Hindlimb muscle (tissue), 1 donor: ENCODE results near the gene MFGE8. TPM values are rescaled to one million over a fixed set of nuclear protein-coding genes. Genes with fewer than 3 reads are reported as not detected.

Experiments used
- DNase-seq: peaks from one replicate; pipeline ENCODE4 v3.0.0-alpha.2; 2013
- polyA plus RNA-seq: library from polyadenylated mRNA; unstranded; fragments of 120-200 nt; gene quantifications from one replicate; pipeline ENCODE4 v1.2.1, GENCODE V29; 2013; ENCODE audit not compliant: insufficient read length

The MFGE8 gene
- polyA plus RNA-seq, 1 donor, result 165 TPM

- DNase-seq, result peak; percentile 89
These were observed 15.6 kb downstream of the MFGE8 start for GRCh38 chr15:88897456-88898194.

- DNase-seq, result no peak
These were observed 16.1 kb downstream of the MFGE8 start for GRCh38 chr15:88897142-88897455.

GRCh38 chr15:88896333-88897033, 16.7 kb downstream of the MFGE8 start:
- DNase-seq, result no peak

GRCh38 chr15:88894819-88895767, 18.1 kb downstream of the MFGE8 start, which contains the start of gene HAPLN3:
HAPLN3 (minus strand) TSS chr15:88895544; CDS start chr15:88887298, 8,246 bp downstream.
- DNase-seq, result no peak

GRCh38 chr15:88894348-88894818, 18.8 kb downstream of the MFGE8 start:
- DNase-seq, result peak; percentile 59

- no peak for DNase-seq
These were observed 21.5 kb downstream of the MFGE8 start for GRCh38 chr15:88891540-88892254.

- no peak for DNase-seq
These were observed 22.7 kb downstream of the MFGE8 start for GRCh38 chr15:88890495-88890894.

- DNase-seq, result no peak
These were observed 24.5 kb downstream of the MFGE8 start for GRCh38 chr15:88888719-88889118.

GRCh38 chr15:88887068-88887580, 26.1 kb downstream of the MFGE8 start:
- DNase-seq, result no peak

GRCh38 chr15:88882785-88883184, 30.4 kb downstream of the MFGE8 start:
- DNase-seq, result no peak

GRCh38 chr15:88881775-88882174, 31.4 kb downstream of the MFGE8 start:
- DNase-seq, result no peak

- no peak for DNase-seq
These were observed 32.0 kb downstream of the MFGE8 start for GRCh38 chr15:88880944-88881740.

GRCh38 chr15:88878720-88879184, 34.4 kb downstream of the MFGE8 start:
- no peak for DNase-seq

- DNase-seq, result no peak
These were observed 35.3 kb downstream of the MFGE8 start for GRCh38 chr15:88877906-88878305.

- no peak for DNase-seq
These were observed 35.8 kb downstream of the MFGE8 start for GRCh38 chr15:88877415-88877814.

- no peak for DNase-seq
These were observed 36.6 kb downstream of the MFGE8 start for GRCh38 chr15:88876573-88876972.

GRCh38 chr15:88874684-88875083, 38.5 kb downstream of the MFGE8 start:
- DNase-seq, result no peak

GRCh38 chr15:88874275-88874674, 38.9 kb downstream of the MFGE8 start:
- DNase-seq, result no peak

GRCh38 chr15:88873786-88874185, 39.4 kb downstream of the MFGE8 start:
- DNase-seq, result no peak

- no peak for DNase-seq
These were observed 40.5 kb downstream of the MFGE8 start for GRCh38 chr15:88872706-88873105.

- no peak for DNase-seq
These were observed 41.1 kb downstream of the MFGE8 start for GRCh38 chr15:88872106-88872505.
